Measurements from ENCODE around the gene TLCD3B. TPM values are rescaled to one million over a fixed set of nuclear protein-coding genes. Genes with fewer than 3 reads are reported as not detected.

The TLCD3B gene
- total and polyA plus RNA-seq, 12 donors: 0.11 to 10.6 (median 0.72) TPM; not detected in 3

DNA sequence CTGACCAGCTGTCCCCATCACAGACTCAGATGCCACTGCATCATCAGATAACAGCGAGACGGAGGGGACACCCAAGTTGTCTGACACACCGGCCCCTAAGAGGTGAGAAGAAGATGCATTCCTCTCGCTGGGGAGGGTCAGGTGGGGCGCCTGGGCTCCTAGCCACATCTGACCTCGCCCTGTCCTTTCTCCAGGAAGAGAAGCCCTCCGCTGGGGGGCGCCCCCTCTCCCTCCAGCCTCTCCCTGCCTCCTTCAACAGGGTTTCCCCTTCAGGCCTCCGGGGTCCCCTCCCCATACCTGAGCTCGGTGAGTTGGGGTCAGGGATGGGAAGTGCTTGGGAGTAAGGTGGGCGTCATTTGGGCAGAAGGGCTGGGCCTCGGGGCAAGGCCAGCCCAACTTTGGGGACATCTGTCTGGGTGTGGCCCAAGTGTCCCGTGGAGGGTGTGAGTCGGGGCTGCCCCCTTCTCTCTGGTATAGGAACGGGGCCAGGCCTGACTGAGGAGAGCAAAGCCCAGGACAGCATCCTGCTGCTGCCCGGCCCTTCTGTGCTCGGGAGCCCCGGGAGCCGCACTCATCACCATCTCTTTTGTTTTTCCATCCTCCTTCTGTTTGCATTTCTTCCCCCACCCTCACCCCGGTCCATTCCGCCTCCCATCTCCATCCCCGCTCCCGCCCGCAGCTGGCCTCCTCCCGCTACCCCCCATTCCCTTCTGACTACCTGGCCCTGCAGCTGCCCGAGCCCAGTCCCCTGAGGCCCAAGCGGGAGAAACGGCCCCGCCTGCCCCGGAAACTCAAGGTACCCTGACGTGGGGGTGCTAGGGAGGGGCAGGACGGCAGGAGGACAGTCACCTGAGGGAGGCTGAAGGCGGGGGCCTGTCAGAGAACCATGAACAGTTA, 30.1 kb downstream of the TLCD3B start:
- intact Hi-C loops (cut with DNase I): loop anchor here in 1 of 2 donors (5.0 kb wide), 1 partner anchor 129 kb away; no protein-coding TSS in a partner anchor
- WGBS, 4 donors: 82 to 88% (median 85%) methylated on average over 25 to 33 of the region's 33 CpGs
- Histone ChIP-seq H3K36me3 (replicated peaks in 1 of 2) (peaks cover 0 to 5% of the 10 kb centered on the region in 2 donors), H3K27ac (no peak overlapping the region), H3K27me3 (no peaks in the 10 kb centered on the region), H3K9me3 (replicated peaks in 1 of 3) (no peaks in the 10 kb centered on the region), H3K4me1 (replicated peaks in 1 of 2) (peaks cover 7 to 9% of the 10 kb centered on the region in 2 donors), H3K4me3 (no peak overlapping the region)
- DNase-seq: no peak
- TF ChIP-seq POLR2A (IDR thresholded peaks at IDR 0.05): no peak
- TF ChIP-seq, protein P1, sequence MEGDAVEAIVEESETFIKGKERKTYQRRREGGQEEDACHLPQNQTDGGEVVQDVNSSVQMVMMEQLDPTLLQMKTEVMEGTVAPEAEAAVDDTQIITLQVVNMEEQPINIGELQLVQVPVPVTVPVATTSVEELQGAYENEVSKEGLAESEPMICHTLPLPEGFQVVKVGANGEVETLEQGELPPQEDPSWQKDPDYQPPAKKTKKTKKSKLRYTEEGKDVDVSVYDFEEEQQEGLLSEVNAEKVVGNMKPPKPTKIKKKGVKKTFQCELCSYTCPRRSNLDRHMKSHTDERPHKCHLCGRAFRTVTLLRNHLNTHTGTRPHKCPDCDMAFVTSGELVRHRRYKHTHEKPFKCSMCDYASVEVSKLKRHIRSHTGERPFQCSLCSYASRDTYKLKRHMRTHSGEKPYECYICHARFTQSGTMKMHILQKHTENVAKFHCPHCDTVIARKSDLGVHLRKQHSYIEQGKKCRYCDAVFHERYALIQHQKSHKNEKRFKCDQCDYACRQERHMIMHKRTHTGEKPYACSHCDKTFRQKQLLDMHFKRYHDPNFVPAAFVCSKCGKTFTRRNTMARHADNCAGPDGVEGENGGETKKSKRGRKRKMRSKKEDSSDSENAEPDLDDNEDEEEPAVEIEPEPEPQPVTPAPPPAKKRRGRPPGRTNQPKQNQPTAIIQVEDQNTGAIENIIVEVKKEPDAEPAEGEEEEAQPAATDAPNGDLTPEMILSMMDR (IDR thresholded peaks at IDR 0.05): no peak

DNA sequence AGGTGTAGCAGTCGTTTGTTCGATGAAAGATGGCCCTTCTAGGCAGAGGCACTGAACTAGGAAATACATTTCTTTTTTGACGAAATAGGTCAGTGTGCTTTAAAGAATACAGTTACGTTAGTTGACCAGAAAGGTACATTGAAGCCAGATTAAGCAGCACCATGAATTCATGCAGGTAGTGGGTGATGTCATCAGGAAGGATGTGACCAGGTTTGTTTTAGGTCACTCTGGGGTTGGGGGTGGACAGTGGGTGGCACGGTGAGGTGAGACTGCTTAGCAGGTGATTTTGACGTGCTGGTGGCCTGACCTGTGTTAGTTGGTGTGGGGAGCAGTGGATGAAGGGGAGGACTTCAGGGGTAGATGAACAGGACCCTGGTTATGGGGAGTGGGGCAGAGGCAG, 31.5 kb downstream of the TLCD3B start:
- H3K9me3 ChIP-seq (replicated peaks in 1 of 3): no peaks in the 10 kb centered on the region
- TF ChIP-seq, protein P1 (IDR thresholded peaks at IDR 0.05): no peak
- TF ChIP-seq POLR2A (IDR thresholded peaks at IDR 0.05): no peak
- no peak for DNase-seq
- 88 to 93% (median 92%) methylated on average over 6 of the region's 6 CpGs for WGBS, 4 donors
- H3K4me3 ChIP-seq: no peak overlapping the region
- H3K4me1 ChIP-seq (replicated peaks in 1 of 2): peaks cover 15 to 16% of the 10 kb centered on the region in 2 donors
- H3K27ac ChIP-seq: no peak overlapping the region
- H3K36me3 ChIP-seq (replicated peaks in 1 of 2): peaks cover 0 to 5% of the 10 kb centered on the region in 2 donors
- intact Hi-C loops (cut with DNase I): loop anchor here in 1 of 2 donors (5.0 to 10.0 kb wide), 2 partner anchors 75 to 127 kb away; partner anchors contain the start of gene KCTD13
- H3K27me3 ChIP-seq: no peaks in the 10 kb centered on the region

- intact Hi-C loops (cut with DNase I): loop anchor here in 1 of 2 donors (10.0 kb wide), 1 partner anchor 72 kb away; the partner anchor contains the start of gene KCTD13
- WGBS, 4 donors: 20 to 26% (median 22%) methylated on average over 8 to 9 of the region's 9 CpGs
- DNase-seq: no peak
- no peak for TF ChIP-seq POLR2A (IDR thresholded peaks at IDR 0.05)
- TF ChIP-seq, protein P1 (IDR thresholded peaks at IDR 0.05): no peak
- Histone ChIP-seq H3K36me3 (replicated peaks in 1 of 2) (peaks cover 0 to 22% of the 10 kb centered on the region in 2 donors), H3K4me1 (replicated peaks in 1 of 2) (peaks cover 17 to 24% of the 10 kb centered on the region in 2 donors), H3K27me3 (no peaks in the 10 kb centered on the region), H3K4me3 (peak overlapping the region in 3 of 4 donors; percentile 44 to 83 (median 58)), H3K9me3 (replicated peaks in 1 of 3) (no peaks in the 10 kb centered on the region), H3K27ac (no peak overlapping the region)
Measured at GRCh38 chr16:29996766-29997250, 34.3 kb downstream of the TLCD3B start.
